Measurements from ENCODE around the gene TMC3.

GRCh38 chr15:81339321-81339720, 34.7 kb downstream of the TMC3 start:
- no peak for TF ChIP-seq CTCF (IDR thresholded peaks at IDR 0.05 in 8 of 11, conservative IDR thresholded peaks at IDR 0.05 in 3 of 11)
- no peak for TF ChIP-seq POLR2A (IDR thresholded peaks at IDR 0.05)

Data from spleen (tissue), 7 donors.